Measurements from ENCODE around the gene SGK1.

DNA sequence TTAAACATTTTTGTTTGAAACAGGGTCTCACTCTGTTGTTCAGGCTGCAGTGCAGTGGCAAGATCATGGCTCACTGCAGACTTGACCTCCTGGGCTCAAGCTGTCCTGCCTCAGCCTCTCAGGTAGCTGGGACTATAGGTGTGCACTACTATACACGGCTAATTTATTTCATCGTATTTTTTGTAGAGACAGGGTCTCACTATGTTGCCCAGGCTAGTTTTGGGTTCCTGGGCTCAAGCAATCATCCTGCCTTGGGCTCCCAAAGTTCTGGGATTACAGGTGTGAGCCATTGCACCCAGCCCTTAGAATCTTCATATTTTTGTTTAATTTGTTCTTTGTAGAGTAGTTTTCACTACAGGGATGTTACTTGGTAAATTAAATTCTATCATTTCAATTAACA lies 67.1 kb downstream of the SGK1 start:
- TF ChIP-seq PRDM15 (CRISPR knock-in tag; IDR thresholded peaks at IDR 0.05) = no peak
- TF ChIP-seq CTCF (IDR thresholded peaks at IDR 0.05) = no peak
- no peak for TF ChIP-seq NFYB (CRISPR knock-in tag; conservative IDR thresholded peaks at IDR 0.05; ENCODE audit: low read depth)
- TF ChIP-seq, protein P1, sequence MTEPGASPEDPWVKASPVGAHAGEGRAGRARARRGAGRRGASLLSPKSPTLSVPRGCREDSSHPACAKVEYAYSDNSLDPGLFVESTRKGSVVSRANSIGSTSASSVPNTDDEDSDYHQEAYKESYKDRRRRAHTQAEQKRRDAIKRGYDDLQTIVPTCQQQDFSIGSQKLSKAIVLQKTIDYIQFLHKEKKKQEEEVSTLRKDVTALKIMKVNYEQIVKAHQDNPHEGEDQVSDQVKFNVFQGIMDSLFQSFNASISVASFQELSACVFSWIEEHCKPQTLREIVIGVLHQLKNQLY (CRISPR knock-in tag; IDR thresholded peaks at IDR 0.05) = no peak
- TF ChIP-seq CBFB (CRISPR knock-in tag; IDR thresholded peaks at IDR 0.05; ENCODE audit: low read depth) = no peak
